ENCODE measurements around the gene HHIP. TPM values are rescaled to one million over a fixed set of nuclear protein-coding genes. Genes with fewer than 3 reads are reported as not detected.
"Not testable (repeated sequence)": the region's sequence is repeated elsewhere in the genome, so short reads cannot be mapped to it uniquely, and the experiment has no call there.

Gene HHIP
- total RNA-seq, 1 donor from 2014 or later, result 4.4 TPM

DNA sequence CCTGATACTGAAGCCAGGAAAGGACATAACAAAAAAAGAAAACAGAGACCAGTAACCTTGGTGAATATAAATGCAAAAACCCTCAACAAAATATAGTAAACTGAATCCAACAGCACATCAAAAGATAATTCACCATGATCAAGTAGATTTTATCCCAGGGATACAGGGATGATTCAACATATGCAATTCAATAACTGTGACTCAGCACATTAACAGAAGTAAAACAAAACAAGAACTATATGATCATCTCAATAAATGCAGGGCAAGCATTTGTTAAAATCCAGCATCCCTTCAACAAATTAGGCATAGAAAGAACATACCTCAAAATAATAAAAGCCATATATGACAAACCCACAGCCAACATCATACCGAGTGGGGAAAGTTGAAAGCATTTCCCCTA, 112.0 kb downstream of the HHIP start:
- DNase-seq, result no peak

DNA sequence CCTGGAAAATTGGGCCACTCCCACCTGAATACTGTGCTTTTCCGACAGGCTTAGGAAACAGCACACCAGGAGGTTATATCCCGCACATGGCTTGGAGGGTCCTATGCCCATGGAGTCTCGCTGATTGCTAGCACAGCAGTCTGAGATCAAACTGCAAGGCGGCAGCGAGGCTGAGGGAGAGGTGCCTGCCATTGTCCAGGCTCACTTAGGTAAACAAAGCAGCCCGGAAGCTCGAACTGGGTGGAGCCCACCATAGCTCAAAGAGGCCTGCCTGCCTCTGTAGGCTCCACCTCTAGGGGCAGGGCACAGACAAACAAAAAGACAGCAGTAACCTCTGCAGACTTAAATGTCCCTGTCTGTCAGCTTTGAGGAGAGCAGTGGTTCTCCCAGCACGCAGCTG, 122.9 kb downstream of the HHIP start:
- not testable (repeated sequence) for DNase-seq

DNA sequence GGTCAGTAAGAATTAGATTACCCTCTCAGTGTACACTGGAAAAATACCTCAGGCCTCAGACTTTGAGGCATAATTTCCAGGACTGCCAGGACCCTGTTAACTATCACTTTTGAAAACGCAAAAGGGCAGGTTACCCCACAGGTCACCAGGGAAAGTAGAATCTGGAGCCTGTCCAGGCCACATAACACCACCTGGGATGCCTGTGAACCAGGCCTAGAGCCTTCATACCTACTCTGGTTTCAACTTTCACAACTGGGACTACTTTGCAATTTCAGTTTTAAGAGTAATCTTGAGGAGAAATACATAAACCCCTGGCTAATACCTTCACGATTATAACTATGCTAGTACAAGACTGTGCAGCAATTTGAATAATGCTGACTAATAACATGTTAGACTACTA, 132.4 kb downstream of the HHIP start:
- no peak for DNase-seq

DNA sequence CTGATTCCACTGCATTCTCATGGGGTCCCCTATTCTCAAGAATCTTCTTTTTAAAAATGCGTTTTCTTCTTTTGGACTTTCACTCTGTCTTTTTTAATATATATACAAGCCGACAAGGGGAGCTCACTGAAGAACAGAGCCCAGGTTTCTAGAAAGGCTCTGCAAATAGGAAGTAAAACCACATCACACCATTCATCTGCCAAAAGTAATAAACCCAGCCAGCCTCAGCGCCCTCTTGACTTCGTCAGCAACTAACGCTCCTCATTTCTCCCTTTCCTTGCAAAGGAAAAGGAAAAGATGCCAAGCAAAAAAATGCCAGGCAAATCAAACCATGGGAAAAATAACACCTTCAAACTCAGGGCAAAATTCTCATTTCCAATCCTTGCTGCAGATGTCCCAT, 136.4 kb downstream of the HHIP start:
- DNase-seq, result peak; percentile 35

DNA sequence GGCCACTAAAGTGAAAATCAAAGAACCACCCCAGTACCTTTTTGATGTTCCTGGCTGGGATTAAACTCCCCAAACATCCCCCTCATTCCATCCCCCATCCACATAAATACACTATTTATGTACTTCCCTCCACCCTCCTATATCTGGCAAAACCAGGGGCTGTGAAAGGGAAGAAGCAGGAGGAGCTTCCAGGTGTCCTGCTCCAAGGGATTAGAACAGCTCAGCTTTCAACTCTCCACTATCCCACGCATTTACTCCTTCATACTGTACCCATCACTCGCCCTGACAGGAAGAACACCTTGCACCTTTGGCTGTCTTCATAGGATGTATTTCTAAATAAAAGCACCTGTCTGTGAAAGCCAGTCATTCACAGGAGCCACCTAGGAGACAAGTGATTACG, 140.0 kb downstream of the HHIP start:
- peak; percentile 30 for DNase-seq

DNA sequence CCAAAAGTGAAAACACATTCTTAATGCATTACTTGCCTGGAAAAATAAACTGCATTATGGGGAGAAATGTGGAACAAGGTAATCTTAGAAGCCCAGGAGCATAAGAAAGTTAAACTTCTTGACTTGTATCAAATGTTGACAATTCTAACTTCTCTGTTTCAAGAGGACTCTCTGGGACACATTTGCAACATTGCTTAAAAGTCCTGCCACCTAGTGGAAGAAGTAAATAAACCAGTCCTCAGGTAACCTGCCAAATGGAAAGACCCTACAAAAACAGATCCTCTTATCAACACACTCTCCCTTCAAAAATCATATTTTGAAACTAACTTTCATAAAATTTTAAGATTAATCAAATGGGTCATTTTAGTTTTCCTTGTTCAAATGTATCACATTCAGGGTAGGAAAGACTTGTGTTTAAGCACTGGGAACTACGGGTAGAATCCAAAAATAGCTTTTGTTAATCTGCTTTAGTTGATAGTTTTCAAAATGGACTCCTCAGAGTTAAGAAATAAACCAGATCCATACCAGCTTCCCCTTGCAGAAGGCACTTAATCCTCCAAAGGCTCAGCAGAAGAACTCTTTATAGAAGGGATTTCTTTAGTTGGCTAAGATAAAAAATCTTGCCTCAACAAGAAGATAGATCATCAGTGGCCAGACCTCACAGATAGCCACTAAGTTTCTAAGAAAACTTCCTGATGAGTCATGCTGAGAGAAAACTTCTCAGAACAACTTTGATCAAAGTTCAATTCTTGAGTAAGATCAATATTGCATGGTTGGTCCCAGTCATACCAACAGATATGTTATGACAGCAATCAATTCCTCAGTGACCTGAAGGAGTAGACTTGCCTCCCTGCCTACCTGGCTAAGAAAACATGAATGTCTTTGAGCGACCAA, 141.7 kb downstream of the HHIP start:
- DNase-seq, result peak; percentile 52

DNA sequence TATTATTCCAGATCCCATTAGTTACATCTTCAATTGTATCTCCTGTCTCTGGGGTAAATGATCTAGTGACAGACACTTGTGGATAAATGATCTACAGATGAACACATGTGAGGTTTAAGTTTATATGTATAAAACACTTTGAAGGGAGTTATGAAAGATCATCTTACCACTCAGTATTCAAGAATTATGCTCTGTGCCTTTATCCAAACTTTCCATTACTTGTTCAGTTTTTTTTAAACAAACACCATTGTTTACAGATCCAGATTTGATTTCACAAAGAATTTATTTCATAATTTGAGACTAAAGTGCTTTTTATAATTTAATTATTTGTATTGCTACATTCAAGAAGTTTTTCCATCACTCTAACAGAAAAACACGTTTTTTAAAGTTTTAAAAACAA, 142.5 kb downstream of the HHIP start:
- DNase-seq, result no peak

DNA sequence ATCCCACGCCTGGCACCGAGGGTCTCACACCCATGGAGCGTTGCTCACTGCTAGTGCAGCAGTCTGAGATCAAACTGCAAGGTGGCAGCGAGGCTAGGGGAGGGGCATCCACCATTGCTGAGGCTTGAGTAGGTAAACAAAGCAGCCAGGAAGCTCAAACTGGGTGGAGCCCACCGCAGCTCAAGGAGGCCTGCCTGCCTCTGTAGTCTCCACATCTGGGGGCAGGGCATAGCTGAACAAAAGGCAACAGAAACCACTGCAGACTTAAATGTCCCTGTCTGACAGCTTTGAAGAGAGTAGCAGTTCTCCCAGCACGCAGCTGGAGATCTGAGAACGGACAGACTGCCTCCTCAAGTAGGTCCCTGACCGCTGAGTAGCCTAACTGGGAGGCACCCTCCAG, 146.0 kb downstream of the HHIP start:
- not testable (repeated sequence) for DNase-seq

Small RNA genes within 50 kb of the gene (small RNA-seq; reads per million reads assigned to genes)
- gene RF02271 (ENCODE audit: low replicate concordance), result not detected

Data from tongue (tissue), 3 donors.